Activated CD8-positive, alpha-beta memory T cell treated with anti-CD3 and anti-CD28 coated beads, Interleukin-2, amount 50 U/mL, for 24 hours (primary cell): ENCODE results near the gene CD1E.
"Not testable (repeated sequence)": the region's sequence is repeated elsewhere in the genome, so short reads cannot be mapped to it uniquely, and the experiment has no call there.

Experiments
- DNase-seq: peaks from one replicate; pipeline ENCODE4 v3.0.0-alpha.2; 2020; ENCODE audit errors: extremely low read depth

Gene CD1E

DNA sequence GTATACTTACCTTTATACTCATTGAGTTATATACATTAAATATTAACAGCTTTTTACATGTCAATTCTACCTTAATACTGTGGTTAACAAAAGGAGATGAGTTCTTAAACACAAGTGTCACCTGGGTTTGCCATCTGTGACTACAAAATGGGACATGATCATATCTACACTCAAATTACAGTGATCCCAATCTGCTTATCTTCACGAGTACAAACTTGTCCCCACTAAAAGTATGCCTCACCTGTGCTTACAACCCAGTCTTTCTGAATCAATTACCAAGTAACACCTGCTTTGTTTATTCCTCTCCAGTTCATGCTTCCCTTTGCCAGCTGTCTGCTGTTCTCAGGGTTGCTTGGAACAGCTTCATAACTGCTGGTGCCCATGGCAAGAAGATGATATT is 8.8 kb downstream of the CD1E start:
- DNase-seq = no peak

DNA sequence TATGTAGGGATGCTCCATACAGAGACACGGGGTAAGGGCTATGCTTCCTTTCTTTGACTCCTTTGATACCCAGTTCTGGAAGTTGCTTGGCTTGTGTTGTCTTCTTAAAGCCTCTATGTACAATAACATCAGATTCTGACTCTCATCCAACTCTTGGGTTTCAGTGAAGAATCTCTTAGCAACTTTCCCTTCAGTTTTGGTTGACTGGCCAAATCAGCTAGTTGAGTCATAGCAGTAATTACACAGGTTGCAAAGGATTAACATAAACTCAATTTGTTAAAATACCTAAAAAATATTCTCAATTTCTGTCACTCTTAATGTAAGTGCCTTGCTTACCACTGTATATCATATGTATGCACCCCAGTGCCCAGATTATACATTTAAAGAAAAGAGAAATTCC is 9.2 kb downstream of the CD1E start:
- no peak for DNase-seq

DNA sequence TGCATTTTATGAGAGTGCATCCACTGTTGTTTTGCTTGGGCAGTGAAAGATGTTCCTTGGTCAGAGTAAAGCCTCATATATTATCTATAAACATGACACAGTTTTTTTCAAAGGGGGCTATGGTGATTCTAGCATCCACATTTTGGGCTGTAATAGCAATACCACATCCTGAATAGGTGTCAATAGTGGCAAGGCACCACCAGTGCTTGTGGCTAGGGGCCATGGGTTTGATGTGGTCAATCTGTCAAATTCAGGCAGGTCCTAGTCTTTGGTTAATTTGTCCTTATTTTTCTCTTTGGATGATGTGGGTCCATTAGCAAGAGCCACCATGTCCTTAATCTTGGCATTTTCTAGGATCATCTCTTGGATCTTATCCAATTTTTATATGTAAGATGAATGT is 13.1 kb downstream of the CD1E start:
- DNase-seq = no peak

DNA sequence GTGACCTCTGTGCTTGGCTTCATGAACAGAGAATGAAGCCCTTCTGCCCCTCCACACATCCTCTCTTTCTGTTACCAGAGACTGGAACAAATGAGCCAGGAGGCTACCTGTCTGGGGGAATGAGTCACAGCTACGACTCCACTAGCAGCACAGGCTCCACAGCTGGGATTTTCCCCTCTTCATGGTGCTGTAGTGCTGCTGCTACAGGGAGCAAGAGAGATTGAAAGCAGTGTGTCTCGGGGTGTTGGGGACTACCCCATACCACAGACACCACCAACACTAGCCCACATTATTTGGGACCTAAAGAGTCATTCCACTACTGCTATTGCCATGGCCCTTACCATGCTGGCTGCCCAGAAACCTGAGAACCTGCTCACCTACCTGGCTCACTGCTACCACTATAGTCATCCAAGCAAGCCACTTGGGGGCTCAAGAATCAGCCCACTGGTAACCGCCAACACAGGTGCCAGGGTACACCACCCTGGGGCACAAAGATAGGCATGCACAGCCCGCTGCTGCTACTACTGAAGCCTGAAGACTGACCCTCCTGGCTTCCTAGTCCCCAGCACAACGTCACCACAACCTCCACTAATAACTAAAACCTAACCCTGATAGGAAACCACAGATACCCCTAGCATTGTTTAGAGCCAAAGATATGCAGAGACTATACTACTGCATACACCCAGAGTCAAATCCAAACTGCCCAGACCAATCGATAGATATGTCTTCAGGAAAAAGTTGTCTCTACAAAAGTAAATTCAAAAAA is 17.7 kb downstream of the CD1E start:
- DNase-seq = no peak

DNA sequence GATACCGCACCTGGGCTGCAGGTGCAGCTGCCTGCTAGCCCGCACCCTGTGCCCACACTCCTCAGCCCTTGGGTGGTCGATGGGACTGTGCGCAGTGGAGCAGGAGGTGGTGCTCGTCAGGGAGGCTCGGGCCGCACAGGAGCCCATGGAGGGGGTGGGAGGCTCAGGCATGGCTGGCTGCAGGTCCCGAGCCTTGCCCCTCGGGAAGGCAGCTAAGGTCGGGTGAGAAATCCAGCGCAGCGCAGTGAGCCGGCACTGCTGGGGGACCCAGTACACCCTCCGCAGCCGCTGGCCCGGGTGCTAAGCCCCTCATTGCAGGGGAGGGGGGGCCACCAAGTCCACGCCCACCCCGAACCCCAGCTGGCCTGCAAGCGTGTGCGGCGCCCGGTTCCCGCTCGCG is 20.4 kb downstream of the CD1E start:
- not testable (repeated sequence) for DNase-seq

DNA sequence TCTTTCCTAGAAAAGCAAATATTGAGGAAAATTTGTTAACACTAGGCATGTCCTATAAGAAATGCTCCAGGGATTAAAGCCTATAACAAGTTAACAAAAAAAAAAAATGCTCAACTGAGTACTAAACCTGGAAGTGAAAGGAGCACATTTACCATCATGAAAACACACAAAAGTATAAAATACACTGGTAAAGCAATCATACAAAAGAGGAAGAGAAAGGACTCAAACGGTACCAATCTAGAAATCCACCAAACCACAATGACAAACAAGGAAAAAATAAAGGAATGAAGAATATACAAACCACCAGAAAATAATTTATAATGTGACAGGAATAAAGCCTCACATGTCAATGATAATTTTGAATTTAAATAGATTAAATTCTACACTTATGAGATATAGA is 21.2 kb downstream of the CD1E start:
- DNase-seq = no peak

DNA sequence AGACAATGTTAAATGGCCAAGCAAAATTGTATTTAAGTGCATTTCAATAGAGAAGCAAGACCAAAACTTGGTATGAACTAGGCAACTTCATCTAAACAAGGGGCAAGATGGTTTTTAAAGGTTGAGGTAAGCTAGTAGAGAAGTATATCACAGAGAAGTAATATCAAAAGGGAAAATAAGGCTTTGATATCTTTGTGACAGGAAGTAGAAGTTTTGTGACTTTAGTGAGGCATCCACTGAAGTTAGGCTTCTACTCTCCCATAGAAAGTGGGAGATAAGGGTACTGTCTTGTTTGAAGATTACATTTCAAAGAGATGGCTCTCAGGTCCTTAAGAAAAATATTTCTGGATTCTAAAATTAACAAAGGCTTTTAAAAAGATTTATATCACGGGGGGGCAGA is 36.6 kb downstream of the CD1E start:
- DNase-seq = no peak

DNA sequence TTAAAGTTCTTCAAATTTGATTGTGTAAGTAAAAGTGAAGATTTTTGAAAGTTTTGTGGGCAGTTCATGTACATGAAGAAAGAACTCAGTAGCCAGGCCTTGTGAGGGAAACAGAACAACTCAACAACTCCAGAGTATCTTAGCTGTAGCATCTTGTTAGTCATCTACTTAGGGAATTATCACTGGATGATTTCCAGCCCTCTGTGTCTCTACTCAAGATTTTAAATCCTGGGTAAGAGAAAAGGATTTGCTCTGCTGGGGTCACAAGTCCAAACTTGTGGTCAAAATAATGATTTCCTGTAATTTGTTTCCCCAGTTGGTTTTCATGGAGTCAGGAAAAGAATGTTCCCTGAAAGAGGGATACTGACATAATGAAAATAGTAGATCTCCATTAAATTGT is 37.4 kb downstream of the CD1E start:
- no peak for DNase-seq

DNA sequence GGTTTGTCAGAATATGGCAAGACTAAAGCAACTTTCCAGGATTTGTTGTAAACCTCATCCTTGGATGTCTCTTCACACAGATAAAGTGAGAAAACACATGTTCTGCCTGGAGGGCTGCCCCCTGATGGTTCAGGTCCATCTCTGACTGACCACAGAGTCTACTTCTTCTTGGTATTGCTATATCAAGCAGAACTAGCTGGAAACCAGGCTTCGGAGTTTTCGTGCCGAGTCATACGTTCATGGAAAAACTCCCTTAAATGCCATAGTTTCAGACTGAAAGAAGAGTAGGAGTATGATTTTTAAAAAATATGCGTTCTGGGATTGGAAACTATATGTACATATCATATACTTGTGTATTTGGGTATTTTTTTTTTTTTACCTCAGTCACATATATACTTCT is 39.8 kb downstream of the CD1E start:
- DNase-seq = no peak

DNA sequence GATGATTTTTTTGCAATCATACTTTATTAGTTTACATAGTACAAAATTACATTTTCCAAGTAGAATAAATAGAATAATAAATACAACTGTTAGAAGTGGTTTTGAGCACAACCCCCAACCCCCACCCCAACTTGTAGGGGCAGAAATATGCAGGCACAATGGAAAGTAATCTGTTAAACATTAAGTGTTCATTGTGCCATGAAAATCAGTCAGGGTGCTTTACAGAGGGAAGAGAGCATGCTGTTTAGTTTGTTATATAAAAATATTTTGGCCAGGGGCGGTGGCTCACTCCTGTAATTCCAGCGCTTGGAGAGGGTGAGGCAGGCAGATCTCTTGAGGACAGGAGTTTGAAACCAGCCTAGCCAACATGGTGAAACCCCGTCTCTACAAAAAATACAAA is 43.0 kb downstream of the CD1E start:
- DNase-seq = no peak

DNA sequence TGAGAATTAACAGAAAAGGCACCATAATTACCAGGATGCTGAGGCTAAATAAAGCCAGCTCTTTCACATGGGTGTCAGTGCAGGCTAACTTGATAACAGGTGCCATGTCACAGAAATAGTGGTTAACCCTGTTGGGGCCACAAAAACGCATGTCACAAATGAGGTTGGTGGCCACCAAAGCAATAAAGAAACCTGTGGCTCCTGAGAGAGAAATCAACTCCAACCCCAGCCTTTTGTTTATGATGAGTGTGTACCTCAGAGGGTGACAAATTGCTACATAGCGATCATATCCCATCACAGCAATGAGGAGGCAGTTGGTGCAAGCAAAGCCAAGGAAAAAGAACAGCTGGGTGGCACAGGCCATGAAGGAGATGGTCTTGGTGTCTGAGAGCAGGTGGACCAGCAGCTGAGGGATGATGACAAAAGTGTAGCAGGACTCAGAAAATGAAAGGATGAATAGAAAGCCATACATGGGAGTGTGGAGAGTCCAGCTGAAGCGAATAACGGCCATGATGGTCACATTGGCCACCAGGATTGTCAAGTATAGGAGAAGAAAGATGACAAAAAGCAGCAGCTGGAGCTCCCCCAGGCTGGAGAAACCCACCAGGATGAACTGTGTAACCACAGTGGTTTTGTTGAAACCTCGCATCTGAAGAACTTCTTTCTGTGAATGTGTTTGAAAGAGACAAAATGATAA is 45.3 kb downstream of the CD1E start, which contains the start of gene OR10T2:
OR10T2 (minus strand) TSS at position 649 of the 697 bp plus-strand sequence; CDS start at position 649, 0 bp downstream.
- DNase-seq = no peak

DNA sequence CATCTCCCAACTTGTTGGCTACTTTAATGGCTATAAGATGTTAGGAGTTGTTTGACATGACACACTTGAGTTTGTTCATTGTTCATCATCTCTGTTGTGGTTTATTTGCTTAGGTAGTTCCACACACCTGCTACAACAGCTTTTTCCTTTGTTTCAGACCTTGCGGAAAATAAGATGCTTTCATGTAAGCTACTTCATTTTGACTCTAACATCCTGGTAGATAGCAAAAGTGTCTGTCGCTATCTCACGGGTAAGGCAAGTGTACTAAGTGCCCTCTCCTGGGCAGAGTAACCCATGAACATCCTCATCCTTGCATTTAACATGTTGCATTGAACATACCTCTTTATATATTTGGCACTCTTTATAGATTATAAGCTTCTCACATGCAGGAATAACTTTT is 47.2 kb downstream of the CD1E start:
- no peak for DNase-seq

DNA sequence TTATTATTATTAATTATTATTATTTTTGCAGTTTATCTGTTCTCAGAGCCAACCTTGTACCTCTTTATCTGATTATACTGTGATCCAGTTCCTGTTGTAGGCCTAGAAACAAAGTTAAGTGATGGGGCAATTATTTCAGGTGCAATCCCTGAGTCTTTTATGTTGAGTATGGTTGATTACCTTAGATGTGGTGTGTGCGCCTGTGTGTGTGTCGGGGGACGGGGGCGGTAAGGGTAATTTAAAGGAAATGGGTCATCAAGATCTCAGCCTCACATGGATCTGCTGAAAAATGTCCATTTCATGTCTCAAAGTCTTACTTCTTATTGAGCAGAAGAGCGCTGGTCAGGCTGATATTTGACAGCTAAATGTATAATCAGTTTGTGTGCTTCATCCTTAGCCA is 53.4 kb downstream of the CD1E start:
- DNase-seq = no peak
